GM21447 (cell line): ENCODE results near the gene GPC5.

ENCODE experiments used
- ATAC-seq: cut with Tn5 transposase; IDR thresholded peaks from one replicate; pipeline ENCODE4 v1.9.1; 2021; ENCODE audit not compliant: unreplicated experiment

GPC5 gene

DNA sequence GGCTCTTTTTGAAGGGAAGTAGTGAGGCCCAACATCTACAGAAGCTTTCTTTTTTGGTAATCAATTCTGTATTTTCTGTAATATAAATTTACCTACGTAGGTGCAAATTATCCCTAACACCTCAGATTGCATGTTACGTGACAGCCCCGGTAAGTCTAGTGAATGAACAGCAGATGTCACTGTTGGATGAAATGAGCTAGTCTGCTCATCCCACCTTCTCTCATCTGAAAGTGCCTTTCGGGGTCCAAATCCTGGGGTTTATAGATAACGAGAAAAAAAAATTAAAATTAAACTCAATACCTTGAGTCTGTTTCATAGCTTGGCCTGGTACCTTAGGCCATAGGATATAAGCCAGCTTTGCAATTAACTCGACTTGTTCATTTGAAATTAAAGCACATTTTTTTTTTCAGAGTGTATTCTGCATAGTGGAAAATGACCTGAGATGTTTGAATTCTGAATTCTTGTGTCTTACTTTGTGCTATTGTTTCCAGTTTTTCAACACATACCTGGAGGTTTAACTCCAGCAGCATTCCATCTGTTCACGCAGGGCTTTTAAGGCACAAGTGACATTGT is 548.2 kb downstream of the GPC5 start:
- no peak for ATAC-seq

GRCh38 chr13:91948736-91949135 is 550.3 kb downstream of the GPC5 start:
- ATAC-seq: no peak

- ATAC-seq: no peak
Observed at GRCh38 chr13:91950803-91951202, 552.4 kb downstream of the GPC5 start.

- ATAC-seq: no peak
Observed at GRCh38 chr13:91955546-91956355, 557.3 kb downstream of the GPC5 start.

GRCh38 chr13:91960947-91961346 is 562.5 kb downstream of the GPC5 start:
- ATAC-seq: no peak

DNA sequence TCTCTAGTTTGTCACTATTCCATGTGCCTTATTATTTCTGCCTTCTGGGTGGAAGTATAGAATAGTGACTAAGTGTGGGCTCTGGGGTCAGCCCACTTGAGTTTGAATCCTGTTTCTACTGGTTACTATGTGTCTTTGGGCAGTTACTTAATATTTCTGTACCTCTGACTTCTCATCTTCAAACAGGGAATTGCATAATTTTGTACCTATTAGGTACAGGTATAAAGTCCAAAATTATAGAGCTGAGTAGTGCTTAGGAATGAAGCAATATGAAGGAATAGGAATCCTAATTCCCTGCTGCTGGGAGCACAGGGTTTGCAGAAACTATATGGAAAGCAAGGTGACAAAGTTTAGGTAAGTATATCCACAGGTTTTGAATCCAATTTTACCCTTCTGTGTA is 564.5 kb downstream of the GPC5 start:
- ATAC-seq: no peak

GRCh38 chr13:91965511-91965910 is 567.1 kb downstream of the GPC5 start:
- no peak for ATAC-seq

DNA sequence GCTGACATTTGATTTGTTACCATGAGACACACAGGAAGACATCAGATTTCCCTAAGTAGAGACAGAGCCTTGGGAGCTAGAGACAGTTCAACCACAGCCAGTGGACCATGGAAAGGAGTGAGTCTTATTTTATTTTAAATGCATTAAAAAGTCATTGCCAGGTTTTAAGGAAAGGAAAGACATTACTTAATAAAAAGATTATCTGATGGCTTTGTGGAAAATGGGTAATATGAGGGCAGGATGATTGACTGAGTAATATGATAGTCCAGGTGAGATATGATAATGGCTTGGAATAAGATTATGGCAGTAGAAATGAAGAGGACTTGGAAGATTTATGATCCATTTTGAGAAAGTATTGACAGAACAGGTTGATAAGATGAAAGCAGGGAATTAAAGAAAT is 580.1 kb downstream of the GPC5 start:
- ATAC-seq: no peak

- ATAC-seq: no peak
Observed at GRCh38 chr13:91986761-91987483, 588.5 kb downstream of the GPC5 start.

GRCh38 chr13:91988331-91988730 is 589.9 kb downstream of the GPC5 start:
- no peak for ATAC-seq

GRCh38 chr13:92012787-92013186 is 614.4 kb downstream of the GPC5 start:
- ATAC-seq: no peak

DNA sequence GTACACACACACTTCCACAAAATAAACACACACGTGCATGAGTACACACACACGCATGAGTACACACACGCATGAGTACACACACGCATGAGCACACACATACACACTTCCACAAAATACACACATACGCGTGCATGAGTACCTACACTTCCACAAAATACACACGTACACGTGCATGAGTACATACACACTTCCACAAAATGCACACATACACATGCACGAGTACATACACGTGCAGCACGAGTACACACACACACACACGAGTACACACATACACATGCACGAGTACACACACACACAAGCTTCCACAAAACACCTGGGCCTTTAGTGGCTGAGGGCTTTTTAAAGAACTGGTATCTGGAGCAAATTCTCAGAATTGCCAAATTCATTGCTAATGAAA is 619.3 kb downstream of the GPC5 start:
- ATAC-seq: no peak

- no peak for ATAC-seq
Observed at GRCh38 chr13:92028695-92029094, 630.3 kb downstream of the GPC5 start.

DNA sequence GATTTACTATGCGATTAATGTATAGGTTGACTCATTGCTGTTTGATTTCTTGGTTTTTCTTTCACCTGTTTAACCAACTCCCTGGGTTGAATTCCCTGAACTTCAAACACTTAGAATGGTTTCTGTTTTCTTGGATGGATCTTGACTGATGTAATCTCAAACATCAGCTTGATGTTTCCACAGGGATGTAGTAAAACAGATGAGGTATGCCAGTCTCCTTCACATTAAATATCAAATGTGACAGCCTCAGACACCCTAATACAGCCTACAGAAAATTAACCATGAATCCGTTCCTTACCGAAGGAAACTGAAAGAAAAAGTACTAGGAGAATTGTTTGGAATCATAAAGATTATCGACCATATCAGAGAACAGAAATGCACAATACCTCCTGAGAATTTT is 631.2 kb downstream of the GPC5 start:
- no peak for ATAC-seq

DNA sequence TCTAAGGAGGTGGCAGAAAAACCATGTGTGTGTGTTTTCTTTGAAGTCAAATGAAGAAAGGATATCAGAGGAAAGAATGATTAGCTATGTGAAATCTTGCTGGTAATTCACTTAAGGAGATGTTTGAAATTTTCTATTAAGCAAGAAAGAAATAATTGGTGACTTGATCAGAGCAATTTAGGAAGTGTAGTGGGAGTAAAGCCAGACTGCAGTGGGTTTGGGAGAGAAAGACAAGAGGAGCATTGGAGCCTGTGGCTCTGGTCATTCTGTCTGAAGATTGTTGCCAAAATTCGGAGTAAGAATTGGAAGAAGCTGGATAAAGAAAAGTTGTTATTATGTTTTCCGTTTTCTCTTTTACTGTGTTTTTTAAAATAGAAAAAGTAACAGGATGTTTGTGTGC is 640.5 kb downstream of the GPC5 start:
- no peak for ATAC-seq

DNA sequence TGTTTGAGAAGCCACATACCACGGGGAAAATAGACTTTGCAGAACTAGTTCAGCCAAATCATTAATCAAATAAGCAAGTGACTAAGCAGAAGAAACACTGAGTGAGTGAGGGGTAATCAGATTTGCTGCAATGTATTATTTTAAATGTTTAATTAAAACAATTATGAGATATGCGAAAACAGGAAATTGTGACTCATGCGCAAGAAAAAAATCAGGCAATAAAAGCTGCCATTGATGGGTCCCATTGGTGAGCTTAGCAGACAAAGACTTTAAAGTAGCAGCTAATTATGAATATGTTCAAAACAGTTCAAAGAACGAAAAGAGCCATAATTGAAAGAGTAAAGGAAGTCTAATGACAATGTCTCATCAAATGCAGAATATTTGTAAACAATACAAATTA is 644.1 kb downstream of the GPC5 start:
- no peak for ATAC-seq

- ATAC-seq: no peak
Observed at GRCh38 chr13:92044351-92044750, 645.9 kb downstream of the GPC5 start.

- ATAC-seq: no peak
Observed at GRCh38 chr13:92054389-92054788, 656.0 kb downstream of the GPC5 start.

DNA sequence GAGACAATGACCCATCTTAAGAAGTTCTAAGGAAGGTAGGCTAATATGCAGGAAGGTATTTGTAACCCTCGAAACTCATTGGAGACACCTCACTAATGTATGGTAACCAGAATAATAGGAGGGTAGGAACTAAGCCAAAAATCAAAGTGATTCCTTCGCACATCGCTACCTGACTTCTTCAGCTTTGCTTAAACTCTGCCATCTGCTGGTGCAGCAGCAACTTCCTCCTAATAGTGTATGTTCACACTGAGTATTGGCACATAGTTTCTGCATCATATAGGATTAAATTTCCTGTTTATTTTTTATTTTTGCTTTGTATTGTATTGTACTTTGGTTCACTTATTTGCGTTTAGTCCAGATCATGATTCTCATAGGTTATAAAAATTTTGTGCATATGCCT is 676.2 kb downstream of the GPC5 start:
- ATAC-seq: no peak

DNA sequence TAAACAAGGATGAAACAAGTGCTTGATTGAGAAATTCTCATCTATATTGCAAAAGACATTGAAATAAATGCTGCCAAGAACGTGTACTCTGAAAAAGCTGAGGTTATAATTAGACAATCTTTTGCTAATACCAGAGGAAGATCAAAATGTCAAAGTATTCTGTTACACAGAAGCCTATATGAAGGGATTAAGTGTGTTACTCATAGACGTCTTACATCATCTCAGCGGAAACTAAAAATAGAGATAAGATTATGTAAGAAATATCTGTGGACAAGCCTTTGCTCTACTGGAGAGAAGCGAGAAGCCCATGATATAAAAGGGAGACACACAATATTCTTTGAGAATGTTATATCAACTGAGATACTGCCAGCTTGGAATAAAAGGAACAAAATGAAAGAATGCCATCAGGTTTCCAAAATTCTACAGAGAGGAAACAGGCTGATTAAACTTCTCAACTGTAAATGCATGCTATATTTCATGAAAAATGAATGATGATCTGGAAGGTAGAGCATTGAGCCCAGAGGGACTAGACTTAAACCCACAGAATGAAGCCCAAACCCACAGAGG is 699.0 kb downstream of the GPC5 start:
- ATAC-seq: no peak

GRCh38 chr13:92101801-92102200 is 703.4 kb downstream of the GPC5 start:
- no peak for ATAC-seq

- ATAC-seq: no peak
Observed at GRCh38 chr13:92103689-92104153, 705.3 kb downstream of the GPC5 start.
